Endothelial cell of hepatic sinusoid (primary cell): Measurements from ENCODE around the gene RBM8A.
"Not testable (repeated sequence)": the region's sequence is repeated elsewhere in the genome, so short reads cannot be mapped to it uniquely, and the experiment has no call there.

Experiments
- in situ Hi-C: cut with HindIII; loops from 2 replicates; pipeline ENCODE4 v1.10.0; 2017; ENCODE audit warnings: low sequenced_read_pairs

Gene RBM8A

GRCh38 chr1:145957443-145958319, 30.4 kb upstream of the RBM8A start, which contains the start of gene LIX1L:
TSS of gene LIX1L (minus strand) at chr1:145958017. CDS start at chr1:145957927, 90 bp downstream.
- in situ Hi-C loops, result no loop called here

GRCh38 chr1:145956781-145957442, 29.6 kb upstream of the RBM8A start:
- in situ Hi-C loops, result no loop called here

GRCh38 chr1:145956361-145956760, 29.1 kb upstream of the RBM8A start:
- in situ Hi-C loops, result no loop called here

GRCh38 chr1:145955436-145955835, 28.2 kb upstream of the RBM8A start:
- in situ Hi-C loops, result no loop called here

GRCh38 chr1:145953861-145954260, 26.6 kb upstream of the RBM8A start:
- in situ Hi-C loops, result no loop called here

GRCh38 chr1:145952903-145953302, 25.6 kb upstream of the RBM8A start:
- in situ Hi-C loops, result no loop called here

GRCh38 chr1:145951526-145951925, 24.2 kb upstream of the RBM8A start:
- in situ Hi-C loops, result no loop called here

GRCh38 chr1:145949219-145949618, 21.9 kb upstream of the RBM8A start:
- in situ Hi-C loops, result no loop called here

GRCh38 chr1:145947551-145947950, 20.3 kb upstream of the RBM8A start:
- in situ Hi-C loops, result no loop called here

- in situ Hi-C loops, result no loop called here
Measured at GRCh38 chr1:145946477-145946986, 19.2 kb upstream of the RBM8A start.

GRCh38 chr1:145944532-145944931, 17.2 kb upstream of the RBM8A start:
- in situ Hi-C loops, result no loop called here

- in situ Hi-C loops, result no loop called here
Measured at GRCh38 chr1:145942871-145943270, 15.6 kb upstream of the RBM8A start.

GRCh38 chr1:145942405-145942804, 15.1 kb upstream of the RBM8A start:
- in situ Hi-C loops, result no loop called here

- in situ Hi-C loops, result no loop called here
Measured at GRCh38 chr1:145937436-145937835, 10.2 kb upstream of the RBM8A start.

- in situ Hi-C loops, result no loop called here
Measured at GRCh38 chr1:145936247-145936646, 9.0 kb upstream of the RBM8A start.

- in situ Hi-C loops, result no loop called here
Measured at GRCh38 chr1:145935708-145936107, 8.4 kb upstream of the RBM8A start.

- in situ Hi-C loops, result not testable (repeated sequence)
Measured at GRCh38 chr1:145932522-145933009, 5.3 kb upstream of the RBM8A start.

- in situ Hi-C loops, result no loop called here
Measured at GRCh38 chr1:145927916-145928643, 796 bp upstream of the RBM8A start.

- in situ Hi-C loops, result no loop called here
Measured at GRCh38 chr1:145926686-145927062, 610 bp downstream of the RBM8A start.

- in situ Hi-C loops, result no loop called here
Measured at GRCh38 chr1:145922266-145922665, 5.0 kb downstream of the RBM8A start.

GRCh38 chr1:145920297-145920696, 7.0 kb downstream of the RBM8A start:
- in situ Hi-C loops, result not testable (repeated sequence)
